Neural progenitor cell (in vitro differentiated cells): ENCODE measurements around the gene BTN2A1.

Source experiments
- CTCF ChIP-seq: fragments of 200-600 bp; sonication (generic); IDR thresholded peaks from 2 replicates; pipeline ENCODE4 v1.5.1; 2017; ENCODE audit warnings: antibody characterized with exemption, mild to moderate bottlenecking
- EZH2 ChIP-seq: fragments of 200-600 bp; sonication (generic); IDR thresholded peaks from 2 replicates; pipeline ENCODE4 v1.6.1; 2017; ENCODE audit warnings: antibody characterized with exemption, mild to moderate bottlenecking, moderate library complexity
- EZH2phosphoT487 ChIP-seq: fragments of 200-600 bp; sonication (generic); IDR thresholded peaks from 2 replicates; pipeline ENCODE4 v1.6.1; 2017; ENCODE audit warnings: antibody characterized with exemption

GRCh38 chr6:26415791-26416190 lies 42.0 kb upstream of the BTN2A1 start:
- TF ChIP-seq CTCF (no peak), EZH2 (no peak), EZH2phosphoT487 (no peak)
